Mesothelial cell of epicardium (in vitro differentiated cells): ENCODE measurements around the gene SLC25A10. TPM values are rescaled to one million over a fixed set of nuclear protein-coding genes. Genes with fewer than 3 reads are reported as not detected.

Experiments
- DNase-seq, 2 experiments: peaks; one replicate each; pipeline ENCODE4 v3.0.0; 2021; ENCODE audit warnings: low spot score in 2 of 2; ENCODE audit not compliant: unreplicated experiment in 2 of 2
- H3K27ac Mint-ChIP-seq: 2 replicates; pipeline ENCODE4 v1.8.0; 2021; ENCODE audit warnings: mixed read lengths
- H3K27me3 Mint-ChIP-seq: 2 replicates; pipeline ENCODE4 v1.8.0; 2021; ENCODE audit warnings: low read depth, mixed read lengths
- H3K36me3 Mint-ChIP-seq: 2 replicates; pipeline ENCODE4 v1.8.0; 2021; ENCODE audit warnings: mixed read lengths
- H3K4me1 Mint-ChIP-seq: 2 replicates; pipeline ENCODE4 v1.8.0; 2021; ENCODE audit warnings: mixed read lengths
- H3K4me3 Mint-ChIP-seq: 2 replicates; pipeline ENCODE4 v1.8.0; 2021; ENCODE audit warnings: mild to moderate bottlenecking, moderate library complexity, mixed read lengths
- H3K9me3 Mint-ChIP-seq: 2 replicates; pipeline ENCODE4 v1.8.0; 2021; ENCODE audit warnings: mixed read lengths
- CTCF ChIP-seq: fragments of 200-600 bp; sonication (generic); IDR thresholded peaks from one replicate; pipeline ENCODE4 v1.5.0; 2021; ENCODE audit warnings: antibody characterized with exemption; ENCODE audit not compliant: unreplicated experiment
- total RNA-seq: library from RNA; stranded (reverse); gene quantifications from 3 replicates; pipeline ENCODE4 v1.2.1, GENCODE V29; 2021

The SLC25A10 gene
- total RNA-seq, 1 donor from 2014 or later = 15.2 TPM

- Mint-ChIP-seq H3K4me1 (peaks cover 20% of the 10 kb centered on the region), H3K4me3 (no peak overlapping the region), H3K27me3 (peaks cover 18% of the 10 kb centered on the region), H3K9me3 (no peaks in the 10 kb centered on the region), H3K27ac (no peak overlapping the region), H3K36me3 (no peaks in the 10 kb centered on the region)
- DNase-seq = peak; percentile 62 to 84
- TF ChIP-seq CTCF = peak; percentile 86
Measured at GRCh38 chr17:81733507-81734404, 21.7 kb downstream of the SLC25A10 start.

- Mint-ChIP-seq H3K9me3 (no peaks in the 10 kb centered on the region), H3K4me1 (peaks cover 20% of the 10 kb centered on the region), H3K27ac (no peak overlapping the region), H3K36me3 (no peaks in the 10 kb centered on the region), H3K27me3 (peaks cover 18% of the 10 kb centered on the region), H3K4me3 (no peak overlapping the region)
- TF ChIP-seq CTCF = no peak
- no peak for DNase-seq
Measured at GRCh38 chr17:81734405-81735263, 22.6 kb downstream of the SLC25A10 start.

- Mint-ChIP-seq H3K27me3 (peaks cover 18% of the 10 kb centered on the region), H3K4me1 (peaks cover 20% of the 10 kb centered on the region), H3K9me3 (no peaks in the 10 kb centered on the region), H3K36me3 (no peaks in the 10 kb centered on the region), H3K4me3 (no peak overlapping the region), H3K27ac (no peak overlapping the region)
- no peak for TF ChIP-seq CTCF
- DNase-seq = no peak
Measured at GRCh38 chr17:81735264-81736102, 23.4 kb downstream of the SLC25A10 start.

DNA sequence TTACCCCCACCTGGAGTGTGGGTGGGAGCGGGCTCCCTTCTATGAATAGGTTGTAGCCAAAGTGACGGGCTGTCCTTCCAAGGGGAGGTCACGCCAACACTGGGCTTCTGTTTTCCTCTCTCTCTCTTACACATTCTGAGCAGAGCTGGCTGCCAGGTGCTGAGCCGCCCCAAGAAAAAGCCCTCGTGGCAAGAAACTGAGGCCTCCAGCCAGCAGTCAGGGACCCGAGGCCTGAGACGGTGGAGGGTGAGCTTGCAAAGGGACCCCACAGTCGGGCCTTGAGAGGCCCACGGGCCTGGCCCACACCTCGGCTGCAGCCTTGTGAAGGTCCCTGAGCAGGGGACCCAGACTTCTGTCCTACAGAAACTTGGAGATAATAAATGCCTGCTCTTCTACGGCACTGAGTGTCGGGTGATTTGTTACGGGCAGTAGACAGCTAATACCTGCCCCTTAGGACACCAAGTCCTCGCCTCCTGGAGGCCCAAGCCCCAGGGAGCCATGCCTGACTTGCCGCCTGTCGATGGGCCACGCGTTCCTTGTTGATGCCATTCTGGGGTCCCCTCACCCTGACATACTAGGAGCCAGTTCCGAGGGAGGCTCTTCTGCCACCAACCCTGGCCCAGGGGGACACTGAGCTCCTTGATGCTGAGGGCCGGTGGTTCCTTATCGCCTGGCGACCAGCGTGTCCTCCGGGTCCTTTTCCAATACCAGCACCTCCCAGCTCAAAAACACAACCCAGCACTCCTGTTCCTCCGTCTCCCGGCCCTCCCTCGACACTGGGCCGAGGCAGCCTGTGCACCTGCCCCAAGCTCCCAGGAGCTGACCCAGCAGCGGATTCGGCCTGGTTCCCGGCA, 26.1 kb downstream of the SLC25A10 start:
- Mint-ChIP-seq H3K27me3 (peaks cover 18% of the 10 kb centered on the region), H3K27ac (no peak overlapping the region), H3K9me3 (no peaks in the 10 kb centered on the region), H3K4me3 (no peak overlapping the region), H3K4me1 (peaks cover 2% of the 10 kb centered on the region), H3K36me3 (no peaks in the 10 kb centered on the region)
- DNase-seq = no peak
- no peak for TF ChIP-seq CTCF
